ENCODE results near the gene PSENEN.

The PSENEN gene

DNA sequence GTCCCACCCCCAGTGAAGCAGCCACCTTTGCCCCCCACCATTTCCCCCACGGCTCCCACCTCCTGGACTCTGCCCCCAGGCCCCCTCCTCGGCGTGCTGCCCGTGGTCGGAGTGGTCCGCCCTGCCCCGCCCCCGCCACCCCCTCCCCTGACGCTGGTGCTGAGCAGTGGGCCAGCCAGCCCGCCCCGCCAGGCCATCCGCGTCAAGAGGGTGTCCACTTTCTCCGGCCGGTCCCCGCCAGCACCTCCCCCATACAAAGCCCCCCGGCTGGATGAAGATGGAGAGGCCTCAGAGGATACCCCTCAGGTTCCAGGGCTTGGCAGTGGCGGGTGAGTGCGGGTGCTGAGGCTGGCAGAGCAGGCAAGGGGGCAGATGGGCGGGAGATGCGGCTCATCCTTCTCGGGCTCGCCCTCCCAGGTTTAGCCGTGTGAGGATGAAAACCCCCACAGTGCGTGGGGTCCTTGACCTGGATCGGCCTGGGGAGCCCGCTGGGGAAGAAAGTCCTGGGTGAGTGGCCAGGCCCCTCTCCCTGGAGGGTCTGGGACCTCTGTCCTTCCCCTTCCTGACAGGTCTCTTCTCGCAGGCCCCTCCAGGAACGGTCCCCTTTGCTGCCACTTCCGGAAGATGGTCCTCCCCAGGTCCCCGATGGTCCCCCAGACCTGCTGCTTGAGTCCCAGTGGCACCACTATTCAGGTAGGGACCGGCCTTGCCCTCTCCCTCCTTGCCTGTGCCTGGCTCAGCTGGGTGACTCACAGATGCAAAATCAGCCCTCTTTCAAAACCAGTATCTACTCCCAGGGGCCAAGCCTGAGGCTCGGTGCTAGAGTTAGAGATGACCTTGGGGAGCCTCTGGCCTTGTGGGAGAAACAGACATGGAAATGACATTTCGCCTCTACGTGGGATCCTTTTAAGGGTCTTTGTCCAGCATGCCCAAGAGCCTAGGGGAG lies 12.0 kb upstream of the PSENEN start:
- DNase-seq (ENCODE audit: low read depth in 4 of 4, low spot score in 1 of 4), result no peak

GRCh38 chr19:35734273-35734672 lies 11.2 kb upstream of the PSENEN start:
- DNase-seq (ENCODE audit: low read depth in 4 of 4, low spot score in 1 of 4), result no peak

GRCh38 chr19:35734889-35735288 lies 10.6 kb upstream of the PSENEN start:
- DNase-seq (ENCODE audit: low read depth in 4 of 4, low spot score in 1 of 4), result no peak

GRCh38 chr19:35736913-35737886 lies 8.3 kb upstream of the PSENEN start:
- DNase-seq (ENCODE audit: low read depth in 4 of 4, low spot score in 1 of 4), result no peak

- DNase-seq (ENCODE audit: low read depth in 4 of 4, low spot score in 1 of 4), result no peak
These were observed 7.2 kb upstream of the PSENEN start for GRCh38 chr19:35738021-35738886.

- DNase-seq (ENCODE audit: low read depth in 4 of 4, low spot score in 1 of 4), result no peak
These were observed 6.6 kb upstream of the PSENEN start for GRCh38 chr19:35738887-35739229.

DNA sequence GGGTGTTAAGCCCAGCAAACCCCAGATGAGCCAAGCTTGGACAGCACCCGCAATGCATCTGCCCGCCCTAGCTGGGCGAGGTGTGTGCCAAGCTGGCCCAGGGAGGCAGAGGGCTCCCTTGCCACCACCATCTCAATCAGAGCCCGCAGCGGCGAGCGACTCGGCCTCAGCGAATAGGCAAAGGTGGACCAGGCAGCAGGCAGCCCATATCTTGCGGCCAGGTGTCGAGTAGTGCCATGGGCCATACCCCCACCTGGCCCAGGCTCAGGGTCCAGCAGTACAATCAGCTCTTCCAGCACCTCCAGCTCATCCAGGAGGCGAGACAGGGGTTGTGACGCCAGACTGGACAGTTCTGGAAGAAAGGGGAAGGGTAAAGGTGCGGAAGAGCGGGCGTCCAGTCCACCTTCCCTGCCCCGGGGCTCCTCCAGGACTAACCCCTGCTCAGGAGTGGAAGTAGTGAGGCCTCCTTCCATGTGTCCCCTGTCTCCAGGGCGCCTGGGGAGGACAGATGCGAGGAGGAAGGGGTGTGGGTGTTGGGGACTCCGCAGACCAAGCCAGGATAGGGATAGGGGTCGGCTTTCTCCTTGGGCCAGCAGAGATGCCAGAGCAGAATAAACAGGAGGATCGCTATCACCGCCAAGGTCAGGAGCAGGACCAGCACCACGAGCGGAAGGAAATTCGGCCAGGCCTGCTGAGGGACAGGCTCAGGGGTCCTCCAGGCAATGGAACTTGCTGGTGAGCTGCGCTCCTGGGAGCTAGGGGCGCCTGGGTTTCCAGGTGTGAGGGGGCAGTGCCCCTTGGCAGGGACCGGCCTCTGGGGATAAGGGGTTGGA lies 6.0 kb upstream of the PSENEN start:
- DNase-seq (ENCODE audit: low read depth in 4 of 4, low spot score in 1 of 4), result no peak

- peak in 1 of 4 experiments; percentile 30 for DNase-seq (ENCODE audit: low read depth in 4 of 4, low spot score in 1 of 4)
These were observed 5.4 kb upstream of the PSENEN start for GRCh38 chr19:35740108-35740422.

DNA sequence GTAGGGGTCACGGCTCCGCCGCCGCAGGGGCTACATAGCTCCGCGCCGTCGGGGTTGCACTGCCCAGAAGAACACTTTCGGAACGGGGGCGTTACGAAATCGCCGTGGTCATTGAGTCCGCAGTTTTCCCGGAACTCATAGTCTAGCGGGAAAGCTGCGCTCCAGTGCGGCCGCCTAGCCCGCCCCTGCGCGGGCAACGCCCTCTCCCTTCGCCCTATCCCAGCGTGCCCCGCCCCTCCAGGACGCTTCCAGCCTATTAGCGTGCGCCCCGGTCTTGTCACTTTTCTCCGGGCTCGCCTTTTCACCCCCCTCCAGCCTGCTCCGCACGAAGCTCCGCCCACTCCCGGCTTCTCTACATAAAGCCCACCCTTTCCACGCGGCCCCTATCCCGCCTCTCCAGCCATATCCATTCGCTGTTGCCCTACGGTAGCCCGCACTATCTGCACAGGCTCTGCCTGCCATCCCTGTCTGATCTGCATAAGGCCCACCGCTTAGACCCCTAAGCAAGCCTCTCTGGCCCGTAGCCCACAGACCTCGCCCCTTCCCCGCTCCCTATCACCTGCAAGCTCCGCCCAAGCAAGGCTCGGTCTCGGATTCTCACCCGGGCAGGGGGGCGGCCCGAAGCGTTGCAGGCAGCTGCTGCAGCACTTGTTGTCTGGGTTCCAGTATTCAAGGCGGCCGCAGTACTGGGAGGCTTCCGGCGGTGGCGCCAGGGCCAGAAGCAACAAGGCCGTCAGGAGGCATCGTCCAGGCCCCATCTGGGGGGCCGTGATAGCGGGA lies 4.8 kb upstream of the PSENEN start:
- DNase-seq (ENCODE audit: low read depth in 4 of 4, low spot score in 1 of 4), result peak in 3 of 4 experiments; percentile 89 to 96 (median 93)

- no peak for DNase-seq (ENCODE audit: low read depth in 4 of 4, low spot score in 1 of 4)
These were observed 4.3 kb upstream of the PSENEN start for GRCh38 chr19:35741203-35741515.

GRCh38 chr19:35742121-35742724 lies 3.2 kb upstream of the PSENEN start, which contains the start of gene IGFLR1:
TSS of gene IGFLR1 (minus strand) at chr19:35742452. CDS start at chr19:35741180, 1,272 bp downstream.
- peak in 2 of 4 experiments; percentile 60 to 63 for DNase-seq (ENCODE audit: low read depth in 4 of 4, low spot score in 1 of 4)

DNA sequence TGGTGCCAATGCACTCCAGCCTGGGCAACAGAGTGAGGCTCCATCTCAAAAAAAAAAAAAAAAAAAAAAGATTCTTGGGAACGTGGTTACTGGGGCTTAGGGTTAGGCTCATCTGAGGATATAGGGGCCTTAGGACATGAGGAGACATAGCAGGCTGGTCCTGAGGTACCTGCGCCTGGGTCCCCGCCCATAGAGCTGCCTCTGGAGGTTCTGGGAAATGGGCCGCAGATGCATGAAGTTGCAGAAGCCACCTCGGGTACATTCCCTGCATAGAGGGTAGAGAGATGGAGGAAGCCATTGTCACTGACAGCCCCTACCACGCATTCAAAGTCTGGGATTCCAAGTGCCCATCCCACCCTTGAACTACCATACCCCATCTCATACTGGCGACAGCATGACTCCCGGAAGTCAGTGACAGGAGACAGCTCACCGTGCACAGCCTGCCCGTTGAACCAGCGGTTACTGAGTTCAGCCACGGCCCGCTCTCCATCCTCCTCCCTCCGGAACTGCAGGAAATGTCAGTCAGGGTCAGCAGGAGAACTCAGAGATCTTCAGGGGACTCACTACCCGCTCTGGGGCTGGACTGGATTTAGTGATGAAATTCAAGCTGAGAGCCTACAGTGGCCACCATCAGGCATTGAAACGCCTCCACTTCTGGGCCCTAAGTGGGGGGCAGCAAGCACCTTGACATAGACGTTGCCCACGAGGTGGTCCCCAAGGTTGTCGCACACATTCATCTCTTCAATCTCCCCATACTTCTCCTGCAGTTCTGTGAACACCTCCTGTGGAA lies 1.6 kb upstream of the PSENEN start:
- no peak for DNase-seq (ENCODE audit: low read depth in 4 of 4, low spot score in 1 of 4)

DNA sequence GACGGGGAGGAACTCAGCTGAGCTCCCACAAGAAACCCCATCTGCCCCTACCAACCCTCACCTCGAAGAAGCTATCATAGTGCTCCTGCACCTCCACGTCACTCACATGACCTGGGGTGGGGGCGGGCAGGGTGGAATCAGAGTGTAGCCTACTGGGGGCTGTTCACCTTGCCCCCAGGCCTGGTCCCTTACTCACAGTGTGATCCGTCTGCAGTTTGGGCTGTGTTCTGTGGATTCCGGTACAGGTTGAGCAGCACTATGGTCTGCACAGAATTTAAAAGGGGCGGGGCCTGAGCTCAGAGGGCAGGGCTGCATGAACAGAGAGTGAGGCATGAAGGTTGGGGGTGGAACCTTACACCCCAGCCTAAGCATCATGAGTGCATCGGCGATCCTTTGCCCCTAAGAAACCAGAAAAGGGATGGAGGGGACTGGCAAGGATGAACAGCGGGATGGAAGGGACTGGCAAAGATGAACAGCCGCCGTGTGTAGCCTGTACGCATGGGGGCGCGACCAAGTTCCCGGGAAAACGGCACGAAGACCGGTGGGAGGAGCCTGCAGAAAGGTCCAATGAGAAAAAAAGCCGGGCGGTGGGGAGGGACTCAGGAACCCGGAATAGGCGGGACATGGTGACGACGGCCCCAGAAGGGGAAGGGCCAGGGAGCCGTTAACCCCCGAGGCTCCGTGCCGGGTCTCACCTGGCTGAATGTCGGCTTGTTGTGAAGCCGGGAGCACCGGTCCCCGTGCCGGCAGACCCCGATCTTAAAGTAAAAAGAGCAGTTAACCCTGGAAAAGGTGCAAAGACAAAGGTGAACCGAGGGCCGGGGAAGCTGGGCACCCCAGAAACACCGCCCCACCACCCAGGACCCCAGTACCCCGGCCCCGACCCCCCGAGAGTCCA lies 772 bp upstream of the PSENEN start:
- DNase-seq (ENCODE audit: low read depth in 4 of 4, low spot score in 1 of 4), result peak; percentile 74 to 91 (median 86)

DNA sequence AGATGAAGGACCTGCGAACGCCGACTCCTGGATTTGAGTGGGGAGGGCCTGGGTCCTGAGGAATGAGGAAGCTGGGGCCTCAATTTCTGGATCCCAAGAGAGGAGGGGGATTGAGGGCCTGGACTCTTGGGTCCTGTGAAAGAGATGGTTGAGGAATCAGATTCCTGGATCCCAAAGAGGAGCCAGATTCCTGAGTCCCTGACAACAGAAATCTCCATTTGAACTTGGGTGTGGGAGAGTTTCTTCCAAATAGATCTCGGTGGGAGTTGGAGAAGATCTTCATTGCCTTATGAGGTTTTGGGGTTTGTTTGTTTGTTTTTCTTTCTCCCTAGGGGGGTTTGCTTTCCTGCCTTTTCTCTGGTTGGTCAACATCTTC lies 624 bp downstream of the PSENEN start:
- DNase-seq (ENCODE audit: low read depth in 4 of 4, low spot score in 1 of 4), result no peak

- no peak for DNase-seq (ENCODE audit: low read depth in 4 of 4, low spot score in 1 of 4)
These were observed 1.1 kb downstream of the PSENEN start for GRCh38 chr19:35746531-35746930.

DNA sequence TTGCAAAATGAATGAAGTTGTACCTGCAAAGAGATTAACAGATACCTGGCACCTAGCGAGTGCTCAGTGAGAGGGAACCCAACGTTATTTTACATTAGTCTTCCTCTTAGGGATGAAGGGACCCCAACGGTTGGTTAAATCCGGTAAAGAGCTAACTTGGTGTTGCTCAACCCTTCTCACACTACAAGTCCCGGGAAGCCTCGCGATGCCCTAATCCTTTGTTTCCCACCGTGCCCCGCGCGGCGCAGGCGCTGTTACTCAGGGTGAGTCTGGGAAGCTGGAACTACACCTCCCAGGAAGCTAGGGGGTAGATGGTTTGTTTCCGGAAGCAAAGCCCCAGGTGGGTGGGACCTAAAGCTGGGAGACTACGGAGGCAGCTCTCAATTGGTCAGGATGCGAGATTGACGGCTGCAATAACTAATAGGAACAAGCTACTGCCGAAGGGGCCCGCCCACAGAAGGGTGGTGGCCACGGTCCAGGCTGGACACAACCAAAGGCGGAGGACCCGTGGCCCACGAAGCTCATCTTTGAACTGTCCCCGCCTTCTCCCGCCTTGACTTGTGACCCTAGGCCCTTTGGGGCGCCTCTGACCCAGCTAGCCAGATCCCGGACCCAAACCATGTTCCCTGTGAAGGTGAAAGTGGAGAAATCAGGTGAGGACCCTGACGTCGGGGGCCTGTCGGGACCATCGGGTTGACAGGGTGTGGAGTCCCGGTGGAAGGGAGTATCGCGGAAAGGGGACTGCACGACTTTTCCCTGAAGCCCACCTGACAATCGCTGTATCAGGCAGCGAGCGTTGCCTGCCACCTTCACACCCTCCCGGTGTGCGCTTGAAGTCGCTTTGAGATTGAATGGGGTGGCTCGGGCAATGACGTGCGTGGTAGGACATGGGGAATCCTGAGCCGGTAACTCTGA lies 2.9 kb downstream of the PSENEN start, which contains the start of gene LIN37:
LIN37 (plus strand) TSS at position 471 of the 915 bp plus-strand sequence; CDS start at position 620, 149 bp downstream.
- peak; percentile 93 to 97 (median 95) for DNase-seq (ENCODE audit: low read depth in 4 of 4, low spot score in 1 of 4)

Measured in stimulated activated CD4-positive, alpha-beta T cell treated with anti-CD3 and anti-CD28 coated beads, Interleukin-1b, Interleukin-23, amount 100 ng/mL, for 24 hours (primary cell).